Measurements from ENCODE around the gene XG.
"Not testable (repeated sequence)": the region's sequence is repeated elsewhere in the genome, so short reads cannot be mapped to it uniquely, and the experiment has no call there.

The XG gene

DNA sequence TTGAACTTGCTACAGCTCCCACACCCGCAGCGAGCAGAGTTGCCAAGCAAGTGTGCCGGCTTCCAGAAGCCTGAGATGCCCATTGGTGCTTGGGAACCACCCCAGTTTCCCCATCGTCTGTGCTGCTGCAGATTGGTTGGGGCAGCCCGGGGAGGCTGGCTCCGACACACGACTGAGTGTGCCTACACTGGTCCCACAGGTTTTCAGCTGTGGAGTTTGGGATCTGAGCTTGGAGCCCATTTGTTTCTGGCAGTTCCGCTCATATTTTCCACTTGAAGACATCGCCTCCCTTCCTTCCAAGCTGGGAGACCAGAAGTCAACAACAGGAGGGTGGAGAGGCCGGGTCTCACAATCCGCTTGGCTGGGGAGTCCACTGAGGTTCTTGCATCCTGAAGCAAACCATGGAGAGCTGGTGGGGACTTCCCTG is at the start of gene XG:
TSS of gene XG (plus strand) at position 167 of the 427 bp plus-strand sequence. CDS start at position 402, 235 bp downstream.
- not testable (repeated sequence) for DNase-seq

DNA sequence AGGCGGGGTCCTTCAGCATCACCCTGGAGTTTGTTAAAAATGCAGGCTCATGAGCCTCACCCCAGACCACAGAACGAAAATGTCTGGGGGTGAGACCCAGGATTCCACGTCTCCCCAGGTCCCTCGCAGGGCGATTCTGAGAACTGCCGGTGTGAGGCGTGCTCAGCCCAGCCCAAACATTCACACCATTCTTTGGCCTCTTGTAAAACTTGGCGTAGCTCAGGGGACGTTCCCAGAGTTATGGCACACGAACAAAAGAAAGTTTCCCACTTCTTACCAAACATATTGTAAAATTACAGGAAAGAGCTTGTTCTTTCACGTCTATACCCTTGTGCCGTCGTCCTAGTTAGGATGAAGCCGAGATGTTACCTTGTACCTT is 47.9 kb upstream of the XG start:
- DNase-seq, result no peak

- DNase-seq, result no peak
These were observed 46.6 kb upstream of the XG start for GRCh38 chrX:2705046-2705832.

GRCh38 chrX:2707334-2707760 is 44.5 kb upstream of the XG start:
- peak; percentile 35 for DNase-seq

DNA sequence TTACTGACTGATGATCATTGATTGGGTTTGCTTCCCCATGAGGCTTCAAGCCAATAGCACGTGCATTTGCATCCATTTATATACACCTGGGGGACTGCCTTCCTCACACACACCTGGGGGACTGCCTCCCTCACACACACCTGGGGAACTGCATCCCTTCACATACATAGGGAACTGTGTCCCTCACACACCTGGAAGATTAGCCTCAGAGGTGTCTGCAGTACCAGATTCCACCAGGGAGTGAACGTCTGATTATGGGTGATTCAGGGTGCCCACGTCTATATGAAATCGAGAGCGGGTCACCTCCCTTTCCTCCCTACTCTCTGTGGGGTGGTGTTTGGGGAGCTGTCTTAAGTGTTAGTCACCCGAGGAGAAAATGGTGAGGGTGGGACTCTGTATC is 43.8 kb upstream of the XG start:
- DNase-seq, result no peak

- no peak for DNase-seq
These were observed 43.1 kb upstream of the XG start for GRCh38 chrX:2708592-2709188.

GRCh38 chrX:2709556-2709955 is 42.3 kb upstream of the XG start:
- DNase-seq, result no peak

GRCh38 chrX:2710041-2710840 is 41.6 kb upstream of the XG start:
- DNase-seq, result no peak

GRCh38 chrX:2711441-2711840 is 40.4 kb upstream of the XG start:
- no peak for DNase-seq

DNA sequence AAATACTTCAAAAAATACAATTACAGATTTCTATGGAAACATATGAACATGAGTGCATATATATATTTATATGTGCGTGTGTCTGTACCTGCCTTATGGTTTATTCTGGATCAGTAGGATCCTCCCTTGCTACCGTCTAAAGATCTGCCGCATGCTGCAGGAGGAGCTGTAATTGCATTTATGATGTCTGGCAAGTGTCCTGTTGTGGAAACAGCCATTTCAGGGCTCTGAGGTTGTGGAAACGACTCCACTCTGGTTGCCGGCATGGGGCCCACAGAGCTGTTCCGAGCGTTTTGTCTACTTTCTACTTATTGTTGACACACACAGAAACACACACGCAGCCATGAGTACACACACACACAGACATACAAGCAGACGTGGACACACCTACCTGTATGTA is 39.4 kb upstream of the XG start:
- no peak for DNase-seq

DNA sequence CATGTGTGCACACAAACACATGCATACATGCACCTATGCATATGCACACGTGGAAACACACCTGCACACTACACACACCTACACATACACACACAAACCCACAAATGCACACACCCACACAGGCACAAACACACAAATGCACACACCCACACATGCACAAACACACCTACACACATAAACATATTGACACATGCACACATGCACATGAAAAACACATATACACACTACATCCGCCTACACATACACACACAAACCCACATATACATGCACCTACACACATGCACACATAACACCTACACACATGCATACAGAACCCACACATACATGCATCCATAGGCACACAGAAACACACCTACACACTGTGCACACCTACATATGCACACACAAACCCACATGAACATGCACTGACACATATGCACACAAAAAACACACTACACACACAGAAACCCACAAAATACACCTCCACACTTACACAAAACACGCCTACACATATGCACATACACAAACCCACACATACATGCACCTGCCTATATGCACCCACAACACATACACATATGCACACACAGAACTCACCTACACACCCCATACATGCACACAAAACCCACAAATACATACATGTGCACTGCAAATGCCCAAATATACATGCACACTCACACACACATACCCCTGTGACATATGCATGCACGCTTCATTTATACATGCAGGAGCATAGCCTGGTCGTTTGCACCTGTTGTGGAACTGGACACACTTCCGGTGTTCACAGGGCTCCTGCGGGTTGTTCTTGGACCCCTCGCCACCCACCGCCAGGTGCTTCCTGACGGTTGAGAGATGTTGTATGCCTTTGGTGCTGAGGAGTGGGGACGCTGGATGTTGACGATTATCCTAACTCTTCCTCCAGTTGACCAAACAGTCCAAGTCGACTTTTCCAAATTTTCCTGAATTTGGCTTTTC is 38.7 kb upstream of the XG start:
- no peak for DNase-seq

- no peak for DNase-seq
These were observed 37.3 kb upstream of the XG start for GRCh38 chrX:2714551-2714950.

- no peak for DNase-seq
These were observed 36.7 kb upstream of the XG start for GRCh38 chrX:2715066-2715600.

DNA sequence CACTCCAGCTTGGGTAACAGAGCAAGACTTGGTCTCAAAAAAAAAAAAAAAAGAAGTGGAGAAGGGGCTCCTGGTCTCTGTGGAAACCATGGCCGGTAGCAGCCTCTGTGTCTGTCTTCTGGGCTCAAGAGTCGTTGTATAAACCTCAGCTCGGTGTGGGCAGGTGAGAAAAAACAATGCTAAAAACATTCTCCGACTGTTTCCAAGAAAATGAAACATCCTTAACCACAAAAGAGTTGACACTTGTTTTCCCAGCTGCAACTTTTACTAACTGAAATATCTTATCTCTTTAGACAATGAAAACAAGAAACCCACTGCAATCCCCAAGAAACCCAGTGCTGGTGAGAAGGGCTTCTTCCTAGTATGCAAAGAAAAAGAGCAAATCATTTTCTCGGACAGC is 34.5 kb upstream of the XG start:
- no peak for DNase-seq

- DNase-seq, result no peak
These were observed 33.0 kb upstream of the XG start for GRCh38 chrX:2718821-2719220.

- DNase-seq, result no peak
These were observed 31.9 kb upstream of the XG start for GRCh38 chrX:2719774-2720447.

GRCh38 chrX:2723286-2723879 is 28.5 kb upstream of the XG start:
- DNase-seq, result no peak

DNA sequence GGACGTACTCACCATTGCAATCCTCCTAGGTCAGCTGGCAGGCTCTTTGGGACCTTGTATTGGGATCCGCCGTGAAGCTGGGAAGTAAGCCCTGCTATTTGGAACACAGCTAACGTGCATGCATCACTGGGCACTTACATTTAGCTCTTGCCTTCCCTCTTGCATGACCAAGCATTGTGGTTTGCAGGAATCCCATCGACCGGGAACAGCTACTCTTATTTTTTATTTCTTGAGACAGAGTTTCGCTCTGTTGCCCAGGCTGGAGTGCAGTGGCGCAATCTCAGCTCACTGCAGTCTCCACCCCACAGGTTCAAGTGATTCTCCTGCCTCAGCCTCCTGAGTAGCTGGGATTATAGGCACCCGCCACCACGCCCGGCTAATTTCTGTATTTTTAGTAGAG is 24.6 kb upstream of the XG start:
- not testable (repeated sequence) for DNase-seq

GRCh38 chrX:2732076-2732475 is 19.8 kb upstream of the XG start:
- DNase-seq, result no peak

GRCh38 chrX:2732649-2733048 is 19.2 kb upstream of the XG start:
- no peak for DNase-seq

- no peak for DNase-seq
These were observed 18.6 kb upstream of the XG start for GRCh38 chrX:2733286-2733685.
